HCEC 1CT (cell line): ENCODE results near the gene SOWAHB.
A peak's percentile ranks its signal among the peaks of the same experiment; 100 is the strongest.

ENCODE experiments used
- DNase-seq: peaks from one replicate; pipeline ENCODE4 v3.0.0-alpha.2; 2017

The SOWAHB gene

GRCh38 chr4:76850010-76850441, 47.9 kb downstream of the SOWAHB start:
- DNase-seq, result peak; percentile 77
